Tibial artery (tissue), 4 donors: Measurements from ENCODE around the gene KDM8.

Source experiments
- DNase-seq, 2 donors: peaks; one replicate each; pipeline ENCODE4 v3.0.0-alpha.2; 2019
- H3K27ac ChIP-seq, 2 donors: fragments of 200-600 bp; sonication (generic) in 1 of 2; 1 replicate in 1 of 2; 2 replicates in 1 of 2; pipeline ENCODE4 v1.5.1; 2018 to 2019; ENCODE audit warnings: mild to moderate bottlenecking in 1 of 2
- H3K27me3 ChIP-seq, 2 donors: fragments of 200-600 bp; sonication (generic) in 1 of 2; one replicate each; pipeline versions ENCODE4 v1.5.1 to v1.6.0; 2016 to 2019
- H3K36me3 ChIP-seq, 3 donors: fragments of 200-600 bp; sonication (generic) in 2 of 3; one replicate each; pipeline ENCODE4 v1.5.1; 2016 to 2019; ENCODE audit warnings: mild to moderate bottlenecking in 2 of 3
- H3K4me1 ChIP-seq, 4 donors: fragments of 200-600 bp; sonication (generic) in 2 of 4; 1 replicate in 3 of 4; 2 replicates in 1 of 4; pipeline ENCODE4 v1.5.1; 2016 to 2019
- H3K4me3 ChIP-seq, 2 donors: fragments of 200-600 bp; sonication (generic) in 1 of 2; 1 replicate in 1 of 2; 2 replicates in 1 of 2; pipeline ENCODE4 v1.5.1; 2018 to 2019; ENCODE audit warnings: mild to moderate bottlenecking in 2 of 2
- H3K9me3 ChIP-seq, 3 donors: fragments of 200-600 bp; sonication (generic) in 1 of 3; one replicate each; pipeline ENCODE4 v1.5.1; 2016 to 2019
- CTCF ChIP-seq, 2 experiments: fragments of 200-600 bp in 1 of 2; fragments of 450-650 bp in 1 of 2; IDR thresholded peaks; one replicate each; pipeline ENCODE4 v1.5.1; 2017 to 2019; ENCODE audit warnings: antibody characterized with exemption in 2 of 2, mild to moderate bottlenecking in 1 of 2, moderate library complexity in 1 of 2
- intact Hi-C: fragments of 100-400 bp; cut with DNase I; formaldehyde crosslinking; loops from one replicate; pipeline ENCODE4 v1.15.0; 2023; ENCODE audit warnings: low total_unique reads

KDM8 gene

GRCh38 chr16:27182906-27183405 lies 20.4 kb upstream of the KDM8 start:
- intact Hi-C loops = loop anchor here (5.0 kb wide), 1 partner anchor 274 kb away; no protein-coding TSS in a partner anchor
- no peak for TF ChIP-seq CTCF (IDR thresholded peaks at IDR 0.05)
- no peak overlapping the region for H3K4me3 ChIP-seq
- H3K27ac ChIP-seq = no peak overlapping the region
- peaks cover 0 to 4% (median 0%) of the 10 kb centered on the region in 4 donors for H3K4me1 ChIP-seq
- H3K36me3 ChIP-seq = no peaks in the 10 kb centered on the region
- DNase-seq = no peak
- H3K9me3 ChIP-seq = no peaks in the 10 kb centered on the region
- H3K27me3 ChIP-seq = peaks cover 0 to 18% of the 10 kb centered on the region in 2 donors

- peaks cover 0 to 22% of the 10 kb centered on the region in 2 donors for H3K27me3 ChIP-seq
- no peaks in the 10 kb centered on the region for H3K36me3 ChIP-seq
- no peak overlapping the region for H3K4me3 ChIP-seq
- no peak for TF ChIP-seq CTCF (IDR thresholded peaks at IDR 0.05)
- no peaks in the 10 kb centered on the region for H3K9me3 ChIP-seq
- no peaks in the 10 kb centered on the region for H3K4me1 ChIP-seq
- no peak overlapping the region for H3K27ac ChIP-seq
- intact Hi-C loops = no loop called here
- DNase-seq = no peak
Measured at GRCh38 chr16:27185776-27186130, 17.6 kb upstream of the KDM8 start.

GRCh38 chr16:27188633-27189032 lies 14.7 kb upstream of the KDM8 start:
- intact Hi-C loops = no loop called here
- Histone ChIP-seq H3K36me3 (no peaks in the 10 kb centered on the region), H3K27me3 (peaks cover 0 to 10% of the 10 kb centered on the region in 2 donors), H3K4me3 (no peak overlapping the region), H3K4me1 (no peaks in the 10 kb centered on the region), H3K9me3 (no peaks in the 10 kb centered on the region), H3K27ac (no peak overlapping the region)
- no peak for DNase-seq
- TF ChIP-seq CTCF (IDR thresholded peaks at IDR 0.05) = no peak

- no peaks in the 10 kb centered on the region for H3K9me3 ChIP-seq
- no peak for TF ChIP-seq CTCF (IDR thresholded peaks at IDR 0.05)
- no peaks in the 10 kb centered on the region for H3K36me3 ChIP-seq
- H3K27ac ChIP-seq = no peak overlapping the region
- no peak for DNase-seq
- H3K27me3 ChIP-seq = peaks cover 0 to 10% of the 10 kb centered on the region in 2 donors
- no peaks in the 10 kb centered on the region for H3K4me1 ChIP-seq
- no peak overlapping the region for H3K4me3 ChIP-seq
- intact Hi-C loops = no loop called here
Measured at GRCh38 chr16:27189335-27189972, 13.9 kb upstream of the KDM8 start.

- intact Hi-C loops = no loop called here
Measured at GRCh38 chr16:27190316-27190871, 12.9 kb upstream of the KDM8 start.

More at GRCh38 chr16:27190316-27190871, 12.9 kb upstream of the KDM8 start:
- H3K4me3 ChIP-seq = no peak overlapping the region
- no peak overlapping the region for H3K27ac ChIP-seq
- DNase-seq = no peak
- H3K36me3 ChIP-seq = no peaks in the 10 kb centered on the region
- H3K9me3 ChIP-seq = no peaks in the 10 kb centered on the region
- H3K4me1 ChIP-seq = no peaks in the 10 kb centered on the region
- peaks cover 0 to 10% of the 10 kb centered on the region in 2 donors for H3K27me3 ChIP-seq
- no peak for TF ChIP-seq CTCF (IDR thresholded peaks at IDR 0.05)
